GM10266 (cell line): ENCODE measurements around the gene SRCAP.

Experiments used
- DNase-seq: peaks from one replicate; pipeline ENCODE4 v3.0.0; 2012; ENCODE audit errors: extremely low spot score
- TF ChIP-seq, protein P1 (sequence below): IDR thresholded peaks from 2 replicates; pipeline ENCODE4 v1.5.1; 2012; ENCODE audit warnings: mild to moderate bottlenecking, low read depth; ENCODE audit not compliant: control insufficient read depth, insufficient read depth; ENCODE audit errors: missing control alignments

SRCAP gene

DNA sequence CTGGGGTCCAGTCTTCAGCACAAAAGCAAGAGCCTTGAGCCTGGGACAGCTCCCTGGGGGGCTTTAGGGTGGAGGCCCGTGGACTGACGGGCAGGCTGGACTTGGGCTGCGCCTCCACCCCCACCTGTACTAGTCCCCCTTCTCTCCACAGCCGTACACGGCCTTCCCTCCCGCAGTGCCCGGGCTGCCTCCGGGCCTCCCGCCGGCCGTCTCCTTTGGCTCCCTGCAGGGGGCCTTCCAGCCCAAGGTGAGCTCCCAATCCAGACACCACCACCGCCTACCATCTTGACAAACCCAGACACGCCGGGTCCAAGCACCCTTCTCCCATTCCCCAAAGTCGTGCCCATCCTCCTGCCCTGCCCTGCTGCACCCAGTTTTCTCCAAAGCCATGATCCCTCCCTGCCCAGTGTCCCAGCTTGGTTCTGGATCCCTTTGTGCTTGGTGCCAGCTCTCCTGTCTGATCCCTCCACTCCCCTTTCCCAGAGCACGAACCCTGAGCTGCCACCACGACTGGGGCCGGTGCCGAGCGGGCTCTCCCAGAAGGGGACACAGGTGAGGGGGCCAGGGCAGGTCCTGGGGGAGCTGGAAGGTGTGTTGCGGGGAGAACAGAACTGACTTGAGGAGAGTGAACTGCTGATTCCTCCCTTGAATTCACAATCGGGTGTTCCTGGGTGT lies 33.7 kb upstream of the SRCAP start:
- peak; percentile 33 for DNase-seq
- TF ChIP-seq, protein P1, sequence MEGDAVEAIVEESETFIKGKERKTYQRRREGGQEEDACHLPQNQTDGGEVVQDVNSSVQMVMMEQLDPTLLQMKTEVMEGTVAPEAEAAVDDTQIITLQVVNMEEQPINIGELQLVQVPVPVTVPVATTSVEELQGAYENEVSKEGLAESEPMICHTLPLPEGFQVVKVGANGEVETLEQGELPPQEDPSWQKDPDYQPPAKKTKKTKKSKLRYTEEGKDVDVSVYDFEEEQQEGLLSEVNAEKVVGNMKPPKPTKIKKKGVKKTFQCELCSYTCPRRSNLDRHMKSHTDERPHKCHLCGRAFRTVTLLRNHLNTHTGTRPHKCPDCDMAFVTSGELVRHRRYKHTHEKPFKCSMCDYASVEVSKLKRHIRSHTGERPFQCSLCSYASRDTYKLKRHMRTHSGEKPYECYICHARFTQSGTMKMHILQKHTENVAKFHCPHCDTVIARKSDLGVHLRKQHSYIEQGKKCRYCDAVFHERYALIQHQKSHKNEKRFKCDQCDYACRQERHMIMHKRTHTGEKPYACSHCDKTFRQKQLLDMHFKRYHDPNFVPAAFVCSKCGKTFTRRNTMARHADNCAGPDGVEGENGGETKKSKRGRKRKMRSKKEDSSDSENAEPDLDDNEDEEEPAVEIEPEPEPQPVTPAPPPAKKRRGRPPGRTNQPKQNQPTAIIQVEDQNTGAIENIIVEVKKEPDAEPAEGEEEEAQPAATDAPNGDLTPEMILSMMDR = no peak

DNA sequence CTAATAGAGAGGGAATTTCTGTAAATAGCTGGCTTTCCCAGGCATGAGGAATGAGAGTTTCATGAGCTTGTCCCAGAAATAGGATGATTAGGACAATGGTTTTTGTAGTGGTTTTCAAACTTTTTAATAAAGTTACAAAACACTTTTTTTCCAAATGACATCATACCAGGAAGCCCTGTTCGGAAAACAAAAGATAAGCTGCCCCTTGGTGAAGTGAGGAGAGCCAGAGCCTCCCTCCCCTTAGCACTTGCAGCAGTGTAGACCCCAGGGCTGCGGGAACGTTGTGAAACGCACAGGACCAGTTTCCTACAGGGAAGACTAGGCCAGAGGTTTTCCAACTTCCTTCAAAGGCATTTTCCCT lies 33.2 kb upstream of the SRCAP start:
- TF ChIP-seq, protein P1 = no peak
- DNase-seq = no peak

DNA sequence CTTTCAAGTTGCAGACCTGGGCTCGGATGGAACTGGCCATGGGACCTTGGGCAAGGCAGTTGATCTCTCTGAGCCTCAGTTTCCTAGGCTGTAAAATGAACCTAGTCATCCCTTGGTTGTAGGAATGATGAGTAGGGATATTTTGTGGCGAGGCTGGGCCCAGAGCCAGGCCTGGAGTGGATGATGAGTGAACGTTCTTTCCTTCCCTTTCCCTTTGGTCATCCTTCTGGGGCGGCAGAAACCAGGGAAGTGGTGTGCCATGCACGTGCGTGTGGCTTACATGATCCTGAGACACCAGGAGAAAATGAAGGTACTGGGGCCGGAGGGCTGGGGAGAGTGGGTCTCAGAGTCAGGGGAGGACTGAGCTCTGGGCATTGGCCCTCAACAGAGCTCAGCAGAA lies 32.3 kb upstream of the SRCAP start:
- TF ChIP-seq, protein P1 = no peak

DNA sequence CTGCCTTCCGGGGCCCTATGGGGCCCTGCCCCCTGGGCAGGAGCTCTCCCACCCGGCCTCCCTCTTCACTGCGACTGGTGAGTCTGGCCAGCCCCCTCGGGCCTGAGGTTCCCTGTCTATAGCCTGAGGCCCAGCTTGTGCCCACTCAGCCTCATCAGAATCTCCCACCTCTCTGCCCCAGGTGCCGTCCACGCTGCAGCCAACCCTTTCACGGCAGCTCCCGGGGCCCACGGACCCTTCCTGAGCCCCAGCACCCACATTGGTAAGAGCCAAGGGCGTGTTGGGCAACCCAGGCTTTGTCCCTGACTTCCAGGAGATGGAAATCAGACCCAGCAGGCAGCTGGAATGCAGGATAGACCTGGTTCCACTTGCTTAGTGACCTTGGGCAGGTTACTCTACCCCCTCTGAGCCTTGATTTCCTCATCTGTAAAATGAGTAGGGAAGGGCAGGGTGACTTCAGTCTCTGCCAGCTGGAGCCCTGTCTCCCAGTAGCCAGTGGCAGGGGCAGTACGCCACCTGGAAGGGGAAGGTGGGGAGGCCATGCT lies 31.5 kb upstream of the SRCAP start:
- TF ChIP-seq, protein P1 = no peak
- DNase-seq = no peak

More for the DNA sequence above, 32.3 kb upstream of the SRCAP start:
- DNase-seq = no peak

DNA sequence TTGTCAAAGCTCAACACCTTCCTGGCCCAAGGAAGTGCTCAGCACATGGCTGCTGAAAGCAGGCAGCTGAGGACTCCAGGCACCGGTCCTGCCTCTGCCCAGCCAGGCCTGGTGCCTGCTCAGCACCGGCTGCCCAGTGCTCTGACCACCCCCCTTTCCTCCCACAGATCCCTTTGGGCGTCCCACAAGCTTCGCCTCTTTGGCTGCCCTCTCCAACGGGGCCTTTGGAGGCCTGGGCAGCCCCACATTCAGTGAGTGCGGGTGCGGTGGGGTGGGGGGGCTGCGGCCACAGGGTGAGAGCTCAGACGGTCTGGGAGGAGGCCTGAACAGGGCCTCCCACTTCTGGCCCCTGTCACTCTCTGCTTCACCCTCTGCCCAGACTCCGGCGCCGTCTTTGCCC lies 30.6 kb upstream of the SRCAP start:
- no peak for DNase-seq
- TF ChIP-seq, protein P1 = no peak

DNA sequence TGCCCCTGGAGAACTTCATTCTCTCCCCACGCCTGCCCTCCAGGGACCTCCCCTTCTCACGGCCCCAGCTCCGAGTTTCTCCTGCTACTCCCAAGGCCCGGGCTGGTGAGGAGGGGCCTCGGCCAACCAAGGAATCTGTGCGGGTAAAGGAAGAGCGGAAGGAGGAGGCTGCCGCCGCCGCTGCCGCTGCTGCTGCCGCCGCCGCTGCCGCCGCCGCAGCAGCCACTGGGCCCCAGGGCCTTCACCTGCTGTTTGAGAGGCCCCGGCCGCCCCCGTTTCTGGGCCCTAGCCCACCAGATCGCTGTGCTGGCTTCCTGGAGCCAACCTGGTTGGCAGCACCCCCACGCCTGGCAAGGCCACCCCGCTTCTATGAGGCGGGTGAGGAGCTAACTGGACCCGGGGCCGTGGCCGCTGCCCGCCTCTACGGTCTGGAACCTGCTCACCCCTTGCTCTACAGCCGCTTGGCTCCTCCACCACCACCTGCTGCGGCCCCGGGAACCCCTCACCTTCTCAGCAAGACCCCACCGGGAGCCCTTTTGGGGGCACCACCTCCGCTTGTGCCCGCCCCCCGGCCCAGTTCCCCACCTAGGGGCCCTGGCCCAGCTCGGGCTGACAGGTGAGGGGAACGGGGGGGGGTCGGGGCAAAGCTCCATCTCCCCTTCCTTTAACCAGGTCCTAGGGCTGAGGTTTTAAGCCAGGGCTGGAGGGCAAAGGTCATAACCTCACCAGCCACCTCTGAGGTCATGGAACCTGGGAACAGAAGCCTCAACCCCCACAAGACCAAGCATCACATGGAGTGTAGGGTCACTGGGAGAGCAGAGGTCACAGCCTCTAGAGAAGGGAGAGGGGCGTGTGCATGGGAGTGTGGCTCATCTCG lies 29.7 kb upstream of the SRCAP start:
- DNase-seq = no peak
- TF ChIP-seq, protein P1 = no peak
